Measurements from ENCODE around the gene TPGS2. TPM values are rescaled to one million over a fixed set of nuclear protein-coding genes. Genes with fewer than 3 reads are reported as not detected.
A peak's percentile ranks its signal among the peaks of the same experiment; 100 is the strongest.

The TPGS2 gene
- total and polyA plus RNA-seq, 2 of the 13 experiments (the other 11 are each of a cell fraction or from before 2014, with no cell fraction given), result 73.3 to 137 TPM

DNA sequence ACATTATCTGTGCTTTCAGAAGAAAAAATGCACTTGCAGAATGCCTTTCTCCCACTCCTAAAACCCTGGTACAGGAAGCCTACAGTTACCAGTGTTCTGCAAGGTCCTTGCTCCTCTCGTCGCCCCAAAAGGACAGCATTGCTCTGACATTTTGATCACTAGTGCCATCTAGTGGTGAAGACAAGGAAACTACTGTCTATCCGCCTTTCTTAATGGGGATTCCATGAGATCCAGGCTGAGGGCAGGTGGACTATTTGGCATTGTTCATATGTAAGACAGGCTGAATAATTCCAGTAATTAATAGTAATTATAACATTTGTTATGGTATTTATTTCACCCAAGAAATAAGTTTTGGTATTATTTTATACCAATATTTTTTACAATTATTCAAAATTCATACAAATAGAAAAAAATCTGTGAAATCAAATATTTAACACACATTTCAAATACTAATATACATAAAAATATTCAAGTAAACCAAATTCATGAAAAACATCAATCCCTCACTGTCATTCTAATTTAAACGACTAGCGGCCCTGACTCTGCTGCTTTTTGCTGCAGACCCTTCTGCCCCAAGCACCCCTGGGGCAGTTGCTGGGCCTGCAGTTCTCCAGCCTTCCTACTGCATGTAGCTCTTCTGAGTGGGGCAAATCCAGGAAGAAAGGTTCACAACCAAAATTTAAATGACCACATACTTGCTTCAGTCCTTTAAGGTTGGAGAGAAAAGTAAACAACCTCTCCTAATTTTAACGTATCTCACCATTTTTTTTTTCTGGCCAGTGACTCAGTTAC lies 19.0 kb downstream of the TPGS2 start:
- BruUV-seq (replicated peaks), result no TSS peak
- Histone ChIP-seq H2AFZ (ENCODE audit: low read length) (no peak overlapping the region), H3K79me2 (ENCODE audit: insufficient read depth, low read length) (no peaks in the 10 kb centered on the region), H3K4me1 (ENCODE audit: insufficient read depth, low read length) (no peaks in the 10 kb centered on the region), H3K36me3 (replicated peaks in 1 of 2; ENCODE audit: control insufficient read depth in 1 of 2, insufficient read depth in 2 of 2, low read length in 2 of 2) (peaks cover 5 to 62% of the 10 kb centered on the region in 2 experiments; a peak in 4 of 5 replicates), H3K4me2 (ENCODE audit: low read depth, low read length) (no peak overlapping the region), H3K4me3 (replicated peaks in 1 of 3; ENCODE audit: insufficient read depth in 1 of 3, low read depth in 2 of 3, low read length in 3 of 3) (no peak overlapping the region), H4K20me1 (ENCODE audit: insufficient read depth, low read length) (peaks cover 7% of the 10 kb centered on the region), H3K9me3 (ENCODE audit: low read length) (no peaks in the 10 kb centered on the region), H3K27ac (ENCODE audit: extremely low read length, insufficient read depth, low read length) (no peak overlapping the region), H3K9ac (ENCODE audit: insufficient read depth, low read depth, low read length) (no peak overlapping the region), H3K27me3 (ENCODE audit: control insufficient read depth in 1 of 2, insufficient read depth in 2 of 2, low read length in 2 of 2) (no peaks in the 10 kb centered on the region)
- FAIRE-seq, result peak; percentile 70
- no peak for TF ChIP-seq PCBP1 (IDR thresholded peaks at IDR 0.05; ENCODE audit: borderline replicate concordance, low read depth, low read length)
- peak; percentile 34 for TF ChIP-seq XRCC5 (optimal IDR thresholded peaks at IDR 0.05; ENCODE audit: low read length)
- TF ChIP-seq SMC3 (IDR thresholded peaks at IDR 0.05; ENCODE audit: low read length), result peak; percentile 27
- TF ChIP-seq, protein P1, sequence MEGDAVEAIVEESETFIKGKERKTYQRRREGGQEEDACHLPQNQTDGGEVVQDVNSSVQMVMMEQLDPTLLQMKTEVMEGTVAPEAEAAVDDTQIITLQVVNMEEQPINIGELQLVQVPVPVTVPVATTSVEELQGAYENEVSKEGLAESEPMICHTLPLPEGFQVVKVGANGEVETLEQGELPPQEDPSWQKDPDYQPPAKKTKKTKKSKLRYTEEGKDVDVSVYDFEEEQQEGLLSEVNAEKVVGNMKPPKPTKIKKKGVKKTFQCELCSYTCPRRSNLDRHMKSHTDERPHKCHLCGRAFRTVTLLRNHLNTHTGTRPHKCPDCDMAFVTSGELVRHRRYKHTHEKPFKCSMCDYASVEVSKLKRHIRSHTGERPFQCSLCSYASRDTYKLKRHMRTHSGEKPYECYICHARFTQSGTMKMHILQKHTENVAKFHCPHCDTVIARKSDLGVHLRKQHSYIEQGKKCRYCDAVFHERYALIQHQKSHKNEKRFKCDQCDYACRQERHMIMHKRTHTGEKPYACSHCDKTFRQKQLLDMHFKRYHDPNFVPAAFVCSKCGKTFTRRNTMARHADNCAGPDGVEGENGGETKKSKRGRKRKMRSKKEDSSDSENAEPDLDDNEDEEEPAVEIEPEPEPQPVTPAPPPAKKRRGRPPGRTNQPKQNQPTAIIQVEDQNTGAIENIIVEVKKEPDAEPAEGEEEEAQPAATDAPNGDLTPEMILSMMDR (CRISPR knock-in tag; IDR thresholded peaks at IDR 0.05), result peak; percentile 86
- TF ChIP-seq STAG1 (CRISPR knock-in tag; IDR thresholded peaks at IDR 0.05), result peak; percentile 61
- ATAC-seq, result peak; percentile 94
- in situ Hi-C loops (cut with HindIII; ENCODE audit: extremely low pct_ligation_motif_present, low pct_unique_long_range_greater_than_20kb) (no loop called here), intact Hi-C loops (cut with micrococcal nuclease; ENCODE audit: unreplicated experiment) (loop anchor here (1.0 to 5.0 kb wide), 2 partner anchors 40 to 122 kb away; no protein-coding TSS in a partner anchor)
- 57% methylated on average over 6 of the region's 6 CpGs for WGBS (ENCODE audit: low lambda C conversion rate)
- DNase-seq (ENCODE audit: low spot score), result peak; percentile 56
- ChIA-PET POLR2A (no interaction called here), CTCF (ENCODE audit: low intra/inter-chr PET ratio, low total read pairs) (interaction anchor here (0.8 to 1.8 kb wide), 3 partner anchors 40 to 122 kb away, joined by 4 to 12 read pairs (median 5); no protein-coding TSS in a partner anchor)
